Astrocyte of the cerebellum (primary cell): ENCODE data around the gene CREB3.

Experiments
- DNase-seq: peaks from one replicate; pipeline ENCODE4 v3.0.0-alpha.2; 2011; ENCODE audit warnings: low read depth
- H3K4me3 ChIP-seq: 2 replicates; pipeline ENCODE4 v1.5.1; 2011; ENCODE audit warnings: mild to moderate bottlenecking, low read depth, low read length, moderate library complexity
- CTCF ChIP-seq: IDR thresholded peaks from 2 replicates; pipeline ENCODE4 v1.5.1; 2012; ENCODE audit warnings: low read length, low read depth, moderate library complexity, mild to moderate bottlenecking; ENCODE audit errors: missing control alignments
- in situ Hi-C: cut with HindIII; loops from 2 replicates; pipeline ENCODE4 v1.10.0; 2017; ENCODE audit warnings: low sequenced_read_pairs

The CREB3 gene

GRCh38 chr9:35737143-35737542 lies 4.7 kb downstream of the CREB3 start:
- H3K4me3 ChIP-seq: no peak overlapping the region
- TF ChIP-seq CTCF: no peak
- no peak for DNase-seq
- in situ Hi-C loops: no loop called here

- no peak overlapping the region for H3K4me3 ChIP-seq
- no peak for TF ChIP-seq CTCF
- in situ Hi-C loops: no loop called here
- DNase-seq: no peak
These were observed 5.7 kb downstream of the CREB3 start for GRCh38 chr9:35738186-35738585.

- in situ Hi-C loops: no loop called here
- H3K4me3 ChIP-seq: no peak overlapping the region
- no peak for TF ChIP-seq CTCF
- no peak for DNase-seq
These were observed 6.5 kb downstream of the CREB3 start for GRCh38 chr9:35738924-35739323.

- TF ChIP-seq CTCF: no peak
- in situ Hi-C loops: no loop called here
- H3K4me3 ChIP-seq: no peak overlapping the region
- no peak for DNase-seq
These were observed 7.8 kb downstream of the CREB3 start for GRCh38 chr9:35740243-35740642.

- H3K4me3 ChIP-seq: no peak overlapping the region
- no peak for DNase-seq
- no peak for TF ChIP-seq CTCF
- in situ Hi-C loops: no loop called here
These were observed 9.3 kb downstream of the CREB3 start for GRCh38 chr9:35741740-35742139.

- no peak for TF ChIP-seq CTCF
- no peak for DNase-seq
- in situ Hi-C loops: no loop called here
- H3K4me3 ChIP-seq: no peak overlapping the region
These were observed 11.0 kb downstream of the CREB3 start for GRCh38 chr9:35743452-35743851.
